ENCODE measurements around the gene GUCY2C.

GUCY2C gene

GRCh38 chr12:14567351-14568162 lies 128.8 kb downstream of the GUCY2C start, which contains the start of gene PLBD1:
Gene PLBD1 (minus strand): TSS chr12:14567883. CDS start chr12:14567696, 187 bp downstream.
- DNase-seq, result no peak

- DNase-seq, result no peak
These were observed 132.0 kb downstream of the GUCY2C start for GRCh38 chr12:14564336-14564959.

- no peak for DNase-seq
These were observed 133.4 kb downstream of the GUCY2C start for GRCh38 chr12:14563046-14563445.
